GM21786 (cell line): ENCODE results near the gene DNAJA3.

Experiments
- ATAC-seq: cut with Tn5 transposase; IDR thresholded peaks from one replicate; pipeline ENCODE4 v1.9.1; 2021; ENCODE audit not compliant: unreplicated experiment

The DNAJA3 gene

DNA sequence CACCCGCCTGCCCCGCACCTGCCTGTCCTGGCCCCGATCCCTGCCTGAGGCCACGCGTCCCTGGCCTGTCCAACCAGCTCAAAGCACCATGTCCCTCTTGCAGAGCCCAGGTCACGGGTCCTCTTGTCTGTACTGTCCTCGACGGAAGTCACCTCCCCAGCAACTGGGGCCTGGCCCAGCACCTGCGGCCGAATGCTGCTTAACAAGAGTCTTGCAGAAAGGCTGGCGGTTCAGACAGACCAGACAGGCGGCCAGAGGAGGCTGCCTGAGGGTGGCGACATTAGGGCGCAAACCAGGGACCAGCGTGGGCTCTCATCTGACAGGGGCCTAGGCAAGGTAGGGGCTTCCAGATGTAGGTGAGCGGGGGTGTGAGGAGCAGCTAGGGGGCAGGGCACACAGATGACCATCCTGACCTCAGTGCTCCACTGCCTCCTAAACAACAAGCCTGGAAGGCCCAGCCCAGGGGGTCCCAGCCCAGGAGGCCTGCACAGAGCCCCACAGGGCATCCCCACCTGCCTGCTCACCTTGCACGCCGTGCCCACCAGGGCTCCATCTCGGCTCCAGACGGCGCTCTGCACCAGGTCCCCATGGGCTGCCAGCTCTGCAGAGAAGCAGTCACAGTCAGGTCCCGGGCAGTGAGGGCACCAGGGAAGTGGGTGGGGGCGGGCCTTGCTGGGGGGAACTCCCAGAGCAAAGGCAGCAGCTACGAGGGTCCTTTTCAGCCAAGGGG lies 20.5 kb upstream of the DNAJA3 start:
- ATAC-seq, result no peak

DNA sequence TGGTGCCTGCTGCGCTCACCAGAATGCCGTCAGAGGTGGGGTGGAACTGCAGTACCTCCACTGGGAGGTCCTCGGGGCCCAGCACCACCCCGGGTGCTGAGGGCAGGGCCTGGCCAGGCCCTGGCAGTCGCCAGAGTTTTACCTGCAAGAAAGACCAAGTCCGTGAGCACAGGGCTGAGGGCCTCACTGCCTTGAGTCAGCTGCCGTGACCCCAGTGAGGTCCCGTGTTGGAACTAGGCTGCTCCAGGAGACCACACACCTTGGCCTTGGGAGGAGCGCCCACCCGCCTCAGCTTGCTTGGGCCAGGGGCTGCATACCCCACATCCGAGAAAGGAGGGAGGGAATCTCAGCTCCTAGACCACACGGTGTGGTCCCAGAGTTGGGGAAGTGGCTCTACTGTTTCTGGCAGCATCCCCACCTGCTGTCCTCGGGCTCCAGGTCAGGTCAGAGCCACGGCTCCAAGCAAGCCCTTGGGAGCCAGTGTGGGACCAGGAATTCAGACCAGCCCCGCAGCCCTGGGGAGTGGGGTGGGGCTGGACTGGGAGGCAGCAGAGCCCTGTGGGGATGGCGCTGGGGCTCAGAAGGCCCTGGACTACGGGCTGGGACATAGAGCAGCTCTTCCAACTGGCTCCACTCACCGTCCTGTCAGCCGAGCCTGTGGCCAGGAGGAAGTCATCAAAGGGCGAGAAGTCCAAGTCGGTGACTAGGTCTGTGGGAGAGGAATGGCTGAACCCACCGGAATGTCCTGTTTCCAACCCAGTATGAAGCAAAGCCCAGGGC lies 17.9 kb upstream of the DNAJA3 start:
- no peak for ATAC-seq

DNA sequence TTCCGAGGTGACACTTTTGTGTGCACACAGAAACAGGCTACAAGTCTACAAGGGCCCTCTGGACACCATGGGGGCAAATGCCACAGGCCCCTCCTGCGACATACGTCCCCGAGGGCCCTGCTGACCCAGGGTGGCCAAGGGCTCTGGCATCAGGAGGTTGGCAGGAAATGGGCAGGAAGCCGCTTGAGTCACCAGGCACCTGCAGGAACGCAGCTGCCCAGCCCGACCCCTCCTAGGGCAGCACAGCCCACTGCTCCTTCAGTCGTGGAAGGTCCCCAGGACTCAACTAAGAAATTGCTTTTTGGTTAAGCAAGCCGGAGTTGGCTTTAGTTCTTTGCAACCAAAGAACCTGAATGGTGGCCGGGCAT lies 17.4 kb upstream of the DNAJA3 start:
- no peak for ATAC-seq

DNA sequence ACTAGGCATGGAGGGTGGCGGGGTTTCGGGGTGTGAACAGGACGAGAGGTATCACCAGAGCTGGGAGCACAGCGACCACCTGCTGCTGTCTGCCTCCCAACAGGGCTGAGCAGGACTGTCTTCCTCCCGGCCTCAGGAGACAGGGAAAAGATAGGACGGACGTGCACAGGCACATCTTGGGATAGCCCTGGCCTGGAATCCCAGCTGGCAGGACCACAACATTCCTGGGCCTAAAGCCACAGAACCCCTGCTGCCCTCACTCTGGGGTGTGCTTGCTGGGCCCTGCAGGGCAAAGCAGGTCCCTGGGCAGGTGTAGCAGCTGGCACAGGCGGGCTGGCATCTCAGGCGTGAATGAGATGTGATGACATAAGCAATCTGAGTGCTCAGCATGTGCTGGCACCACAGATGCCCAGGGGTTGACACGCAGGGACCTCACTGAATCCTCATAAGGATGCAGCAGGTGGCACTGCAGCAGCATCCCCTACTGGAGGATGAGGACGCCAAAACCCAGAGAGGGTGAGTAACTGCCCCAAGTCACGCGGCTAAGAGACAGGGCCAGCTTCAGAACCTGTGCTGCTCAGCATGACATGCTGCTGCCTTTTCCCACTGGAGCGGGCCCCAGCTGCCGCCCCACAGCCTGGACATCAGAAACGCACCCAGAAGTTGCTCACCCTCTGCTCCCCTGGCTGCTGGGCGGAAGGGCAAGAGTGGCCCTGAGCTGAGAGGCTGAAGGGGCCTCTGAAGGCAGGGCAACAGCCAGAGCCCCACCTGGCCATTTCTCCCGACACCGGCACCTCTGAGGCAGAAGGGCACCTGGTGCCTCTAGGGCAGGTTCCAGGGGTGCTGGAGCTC lies 16.4 kb upstream of the DNAJA3 start:
- no peak for ATAC-seq

DNA sequence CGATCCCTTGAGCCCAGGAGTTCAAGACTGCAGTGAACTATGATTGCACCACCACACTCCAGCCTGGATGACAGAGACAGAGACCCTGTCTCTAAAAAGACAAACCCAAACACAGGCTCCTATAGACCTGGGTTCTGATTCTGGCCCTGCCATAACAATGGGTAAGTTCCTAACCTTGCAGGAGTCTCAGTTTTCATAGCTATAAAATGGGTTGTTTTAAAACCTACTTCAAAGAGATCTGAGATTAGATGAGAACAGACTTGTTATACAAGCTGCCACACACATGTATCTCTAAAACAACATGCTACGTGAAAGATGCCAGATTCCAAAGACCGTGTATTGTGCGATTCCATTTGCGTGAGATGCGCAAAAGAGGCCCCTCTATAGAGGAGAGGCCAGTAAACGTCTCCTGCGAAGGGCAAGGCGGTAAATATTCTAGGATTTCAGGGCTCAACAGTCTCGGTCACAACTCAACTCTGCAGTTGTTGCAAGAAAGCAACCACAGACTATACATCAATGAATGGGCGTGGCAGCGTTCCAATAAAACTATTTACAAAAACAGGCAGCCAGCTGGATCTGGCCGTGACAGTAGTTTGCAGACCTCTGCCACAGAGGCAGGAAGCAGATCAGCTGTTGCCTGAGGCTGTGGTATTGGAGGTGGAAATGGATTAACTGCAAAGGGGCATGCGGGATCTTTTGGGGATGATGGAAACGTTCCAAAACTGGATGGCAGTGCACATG lies 15.2 kb upstream of the DNAJA3 start:
- no peak for ATAC-seq

DNA sequence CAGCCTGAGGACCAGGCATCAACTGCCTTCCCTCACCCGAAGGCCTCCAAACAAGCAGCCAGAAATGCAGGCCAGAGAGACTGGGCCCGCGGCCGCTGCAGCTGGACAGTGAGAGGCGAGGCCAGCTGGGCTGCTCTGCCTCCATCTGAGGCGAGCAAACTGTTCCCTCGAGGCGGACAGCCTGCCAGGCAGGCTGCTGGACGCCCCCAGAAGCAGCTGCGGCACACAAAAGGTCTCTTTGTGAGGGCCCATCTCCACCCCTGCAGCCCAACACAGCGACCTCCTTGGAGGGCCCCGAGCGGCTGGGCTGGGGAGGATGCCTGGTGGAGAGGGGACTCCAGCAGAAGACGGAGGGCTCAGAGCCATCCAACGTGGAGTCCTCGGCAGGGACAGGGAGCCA lies 14.0 kb upstream of the DNAJA3 start:
- no peak for ATAC-seq

DNA sequence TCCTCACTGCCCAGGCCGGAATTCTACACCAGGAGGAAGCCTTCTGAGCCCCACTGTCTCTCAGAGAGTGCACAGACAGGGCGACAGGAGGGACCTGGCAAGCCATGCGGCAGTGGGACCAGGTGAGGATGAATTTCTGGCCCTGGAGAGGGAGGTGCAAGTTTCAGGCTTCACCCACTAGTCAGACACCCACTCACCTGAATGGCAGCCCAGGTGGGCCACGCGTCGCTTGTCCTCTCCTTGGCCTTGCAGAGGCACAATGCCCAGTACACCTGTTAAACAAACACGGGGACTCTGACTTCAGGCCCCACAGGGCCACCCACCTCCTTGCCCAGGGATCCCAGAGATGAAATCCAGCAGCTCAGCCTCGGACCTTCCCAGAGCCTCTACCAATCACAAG lies 13.5 kb upstream of the DNAJA3 start:
- ATAC-seq, result no peak

DNA sequence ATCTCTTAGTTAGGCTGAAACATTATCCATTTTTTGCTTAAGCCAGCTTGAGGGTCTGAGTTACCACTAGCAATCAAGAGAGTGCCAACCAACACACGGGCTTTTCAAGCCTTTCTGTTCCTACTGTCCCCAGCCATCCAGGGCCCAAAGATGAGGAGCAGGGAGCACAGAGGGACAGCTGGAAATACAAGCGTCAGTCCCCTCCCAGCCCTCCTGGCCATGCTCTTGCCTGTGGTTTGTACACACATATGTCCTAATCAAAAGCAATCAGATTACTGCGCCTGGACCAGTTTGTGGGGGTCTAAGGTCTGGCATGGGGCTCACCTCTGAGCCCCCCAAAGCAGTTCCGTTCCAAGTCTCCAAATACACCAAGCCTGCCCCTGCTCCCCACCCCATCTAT lies 12.8 kb upstream of the DNAJA3 start:
- ATAC-seq, result no peak

DNA sequence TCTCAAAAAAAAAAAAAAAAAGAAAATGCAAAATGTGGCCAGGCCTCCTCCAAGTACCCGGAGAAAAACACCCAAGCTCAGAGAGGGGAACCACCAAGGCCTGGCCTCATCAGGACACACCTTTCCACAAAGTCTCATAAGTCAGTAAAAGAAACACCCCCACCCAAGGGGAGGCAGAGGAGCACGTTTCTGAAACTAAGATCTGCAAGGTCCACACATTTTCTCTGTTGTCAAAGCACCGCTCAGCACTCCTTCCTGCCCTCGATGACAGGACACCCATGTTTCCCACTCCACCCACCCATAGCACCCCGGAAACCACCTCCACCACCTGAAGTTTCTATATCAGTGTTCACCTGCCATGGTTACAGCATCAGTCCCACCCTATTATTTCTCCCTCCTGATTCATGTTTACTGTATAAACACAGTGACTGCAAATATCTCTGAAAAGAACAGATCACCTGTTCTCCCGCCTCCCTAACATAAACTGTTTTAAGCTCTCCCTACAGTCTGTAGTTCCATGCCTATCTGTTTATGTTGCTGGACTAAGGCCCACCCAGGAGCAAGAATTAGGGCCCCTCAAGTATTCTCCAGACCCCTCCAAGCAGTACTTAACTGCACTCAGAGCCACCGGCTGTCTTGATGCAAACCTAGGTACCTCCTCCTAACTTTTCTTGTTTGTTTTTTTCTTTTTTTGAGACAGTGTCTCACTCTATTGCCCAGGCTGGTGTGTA lies 11.3 kb upstream of the DNAJA3 start:
- peak; percentile 61 for ATAC-seq

DNA sequence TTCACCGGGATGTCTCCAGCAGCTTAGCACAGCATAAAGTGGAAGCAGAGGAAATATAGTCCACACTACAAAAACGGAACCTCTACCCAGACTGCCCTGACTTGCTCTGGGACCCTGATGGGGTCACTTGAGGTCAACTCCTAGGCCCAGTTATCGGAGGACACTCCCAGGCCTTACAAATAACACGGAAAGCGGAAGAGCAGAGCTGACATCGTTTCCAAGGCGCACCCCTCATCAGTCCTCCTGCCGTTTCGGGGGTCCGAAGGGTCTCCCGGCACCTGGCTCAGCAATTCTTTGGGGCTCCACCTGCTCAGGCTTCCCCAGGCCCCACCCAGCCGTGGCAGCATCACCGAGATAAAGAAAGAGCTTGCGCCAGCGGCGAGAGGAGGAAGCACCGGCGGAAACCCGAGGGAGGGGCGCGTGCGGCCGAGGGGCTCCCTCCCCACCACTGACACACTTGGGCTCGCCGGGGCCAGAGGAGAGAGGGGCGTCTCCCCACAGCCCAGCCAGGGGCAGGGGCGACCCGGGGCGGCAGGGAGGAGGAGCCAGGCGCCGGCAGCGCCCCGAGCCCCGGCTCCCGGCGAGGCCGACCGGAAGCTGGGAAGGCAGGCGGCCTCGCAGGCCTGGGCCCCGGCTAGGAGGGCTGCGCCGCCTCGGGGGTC lies 10.0 kb upstream of the DNAJA3 start:
- ATAC-seq, result no peak

DNA sequence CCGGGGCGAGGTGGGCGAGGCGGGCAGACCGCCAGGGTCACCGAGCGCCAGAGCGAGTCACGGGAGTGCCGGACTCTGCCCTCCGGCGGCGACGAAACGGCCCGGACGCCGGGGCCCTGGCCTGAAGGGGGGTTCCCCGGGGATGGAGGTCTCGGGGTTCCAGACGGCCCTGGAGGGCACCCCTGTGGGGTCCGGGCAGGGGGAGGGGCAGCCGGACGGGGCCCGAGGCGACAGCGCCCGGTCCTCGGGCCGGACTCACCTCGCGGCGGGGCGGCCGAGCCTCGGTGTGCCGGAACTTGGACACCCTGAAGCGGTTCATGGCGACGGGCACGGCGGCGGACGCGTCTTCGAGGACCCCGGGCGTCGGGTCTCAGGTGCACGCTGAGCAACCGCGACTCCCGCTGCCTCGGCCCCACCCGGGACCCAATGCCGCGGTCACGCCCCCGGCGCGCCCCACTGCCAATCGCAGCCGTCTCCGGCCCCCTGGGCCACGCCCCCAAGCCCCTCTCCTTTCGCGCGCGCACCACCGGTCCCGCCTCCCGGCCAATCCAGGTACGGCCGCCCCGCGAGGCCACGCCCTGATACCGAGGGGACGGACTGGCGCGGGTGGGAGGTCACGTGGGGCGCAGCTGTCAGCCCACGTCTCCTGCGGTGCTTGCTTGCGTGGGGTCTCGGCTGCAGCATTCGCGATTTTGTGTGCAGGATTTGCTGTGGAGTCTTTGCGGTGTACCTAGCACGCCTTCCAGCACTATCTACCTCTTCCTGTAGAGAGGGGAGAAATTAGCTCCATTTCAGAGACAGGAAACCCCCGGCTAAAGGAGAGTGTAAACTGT lies 9.3 kb upstream of the DNAJA3 start, which contains the start of gene CORO7:
Gene CORO7, minus strand, starts transcription at position 397 of the 833 bp plus-strand sequence. Its CDS starts 78 bp downstream, at position 319.
- peak; percentile 52 for ATAC-seq

DNA sequence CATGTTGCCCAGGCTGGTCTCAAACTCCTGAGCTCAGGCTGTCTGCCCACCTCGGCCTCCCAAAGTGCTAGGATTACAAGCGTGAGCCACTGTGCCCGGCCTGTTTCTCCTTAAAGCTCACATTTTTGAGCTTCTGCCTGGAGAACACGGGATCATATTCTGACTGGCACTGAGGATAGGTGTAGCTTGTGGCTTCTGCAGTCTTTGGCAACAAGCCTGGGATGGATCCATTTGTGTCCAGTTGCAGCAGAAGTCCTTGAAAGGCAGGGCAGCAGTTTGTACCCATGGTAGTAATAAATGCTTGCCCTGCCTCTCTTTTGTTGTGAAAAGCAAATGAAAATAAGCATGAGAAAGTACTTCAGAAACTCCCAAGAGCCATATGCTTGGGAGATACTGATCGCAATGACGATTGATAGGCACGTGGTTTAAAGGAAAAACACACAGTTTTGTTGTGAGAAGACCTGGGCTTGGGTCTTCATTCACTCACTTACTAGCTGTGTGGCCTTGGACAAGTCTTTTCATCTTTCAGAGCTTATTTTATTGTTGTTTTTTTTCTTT lies 6.2 kb upstream of the DNAJA3 start:
- no peak for ATAC-seq

DNA sequence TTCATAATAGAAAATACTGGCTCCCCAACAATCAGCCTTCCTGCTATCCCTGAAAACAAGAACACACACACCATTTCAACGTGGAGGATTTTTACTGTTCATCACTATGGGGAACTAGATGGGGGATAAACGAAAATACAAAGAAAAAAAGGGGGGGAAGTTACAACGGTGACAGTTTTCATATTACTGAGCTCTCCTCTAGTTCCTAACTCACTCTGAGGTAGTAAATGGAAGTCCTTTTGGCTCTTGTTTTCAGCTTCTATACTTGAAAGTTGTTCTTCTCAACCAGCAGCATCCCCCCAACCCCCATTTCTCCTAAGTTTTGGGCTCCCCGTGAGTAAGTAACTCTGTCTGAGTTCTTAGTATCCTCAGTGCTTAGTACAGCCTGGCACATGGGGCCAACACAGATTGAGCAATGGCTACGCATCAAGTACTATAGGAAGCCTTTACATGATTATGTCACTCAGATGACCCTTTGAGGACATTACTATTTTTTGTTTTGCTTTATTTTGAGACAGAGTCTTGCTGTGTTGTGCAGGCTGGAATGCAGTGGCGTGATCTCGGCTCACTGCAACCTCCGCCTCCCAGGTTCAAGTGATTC lies 5.1 kb upstream of the DNAJA3 start:
- ATAC-seq, result no peak

DNA sequence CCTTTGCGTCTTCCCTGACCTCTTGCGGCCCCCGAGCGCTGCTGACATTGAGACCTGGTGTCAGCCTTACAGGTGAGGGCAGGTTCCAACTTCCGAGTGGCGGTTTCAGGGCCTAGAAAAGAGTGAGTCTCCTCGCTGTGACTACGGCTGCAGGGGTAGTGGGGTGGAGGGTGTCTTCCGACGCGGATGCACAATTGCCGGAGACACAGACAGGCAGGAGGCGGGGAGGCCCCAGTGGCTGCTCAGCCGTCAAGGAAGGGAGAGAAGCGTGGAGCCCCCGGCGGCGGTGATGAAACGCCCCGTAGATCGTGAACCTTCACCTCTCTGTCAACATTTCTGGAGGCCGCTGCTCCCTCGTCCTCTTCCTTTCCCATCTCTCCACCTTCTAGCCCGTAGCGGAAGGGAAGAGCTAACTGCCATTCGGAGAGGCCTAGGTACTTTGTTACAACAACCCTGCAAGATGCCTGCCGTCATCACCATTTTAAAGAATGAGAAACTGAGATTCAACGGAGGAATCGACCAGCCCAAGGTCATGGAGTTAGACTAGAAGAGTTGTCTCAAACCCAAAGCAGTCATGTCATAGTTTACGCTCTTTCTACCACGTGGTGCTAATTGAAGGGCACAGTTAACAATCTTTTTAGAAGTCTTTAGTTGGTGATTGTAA lies 485 bp downstream of the DNAJA3 start:
- peak; percentile 30 for ATAC-seq

DNA sequence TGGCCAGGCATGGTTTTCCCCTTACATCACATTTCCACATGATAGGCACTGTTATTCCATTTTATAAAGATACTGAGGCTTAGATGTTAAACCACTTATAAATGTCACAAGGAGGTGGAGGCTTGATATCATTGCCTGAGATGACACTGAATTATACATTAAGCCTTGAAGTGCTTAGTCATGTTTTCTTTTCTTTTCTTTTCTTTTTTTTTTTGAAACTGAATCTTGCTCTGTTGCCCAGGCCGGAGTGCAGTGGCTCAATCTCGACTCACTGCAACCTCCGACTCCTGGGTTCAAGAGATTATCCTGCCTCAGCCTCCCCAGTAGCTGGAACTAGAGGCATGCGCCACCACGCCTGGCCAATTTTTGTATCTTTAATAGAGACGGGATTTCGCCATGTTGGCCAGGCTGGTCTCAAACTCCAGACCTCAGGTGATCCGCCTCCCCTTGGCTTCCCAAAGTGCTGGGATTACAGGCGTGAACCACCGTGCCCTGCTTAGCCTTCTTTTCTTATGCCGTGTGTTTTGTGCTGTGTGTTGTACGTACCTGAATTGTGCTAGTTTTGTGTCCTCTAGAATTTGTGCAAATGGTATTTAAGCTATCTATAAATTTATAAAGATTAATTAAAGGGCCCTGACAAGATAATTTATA lies 1.2 kb downstream of the DNAJA3 start:
- no peak for ATAC-seq

DNA sequence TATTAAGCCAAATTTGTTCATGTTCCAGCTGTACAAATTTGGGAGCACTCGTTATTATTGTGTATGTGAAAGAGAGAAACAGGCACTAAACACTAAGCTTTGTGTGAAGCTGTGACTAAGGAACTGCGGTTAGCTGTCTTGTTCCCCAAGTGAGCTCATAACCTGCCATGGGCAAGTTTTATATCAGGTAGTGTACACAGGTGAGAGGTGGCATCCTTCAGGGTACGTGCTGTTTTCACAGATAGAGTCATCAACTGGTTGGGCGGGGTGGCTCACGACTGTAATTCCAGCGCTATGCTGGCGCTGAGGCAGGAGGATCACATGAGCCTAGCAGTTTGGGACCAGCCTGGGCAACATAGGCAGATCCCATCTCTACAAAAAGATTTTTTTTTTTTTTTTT lies 2.8 kb downstream of the DNAJA3 start:
- no peak for ATAC-seq

DNA sequence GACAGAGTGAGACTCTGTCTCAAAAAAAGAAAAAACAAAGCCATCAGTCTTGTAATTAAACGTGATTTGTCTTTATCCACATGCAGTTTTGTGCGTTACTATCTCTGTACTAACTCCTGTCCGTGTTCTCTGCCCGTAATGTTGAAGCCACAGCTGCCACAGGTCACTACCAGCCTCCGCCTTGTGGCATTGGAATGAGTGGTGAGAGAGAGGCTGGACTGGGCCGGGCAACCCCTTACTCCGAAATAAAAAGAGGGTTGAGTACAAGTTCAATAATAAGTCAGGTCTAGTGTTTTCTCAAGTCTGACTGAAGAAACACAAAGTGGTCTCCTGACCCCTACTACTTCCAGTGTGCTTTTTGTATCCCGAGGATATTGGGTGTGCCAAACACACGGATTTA lies 5.4 kb downstream of the DNAJA3 start:
- ATAC-seq, result no peak
